Measurements from ENCODE around the gene PAQR9.

DNA sequence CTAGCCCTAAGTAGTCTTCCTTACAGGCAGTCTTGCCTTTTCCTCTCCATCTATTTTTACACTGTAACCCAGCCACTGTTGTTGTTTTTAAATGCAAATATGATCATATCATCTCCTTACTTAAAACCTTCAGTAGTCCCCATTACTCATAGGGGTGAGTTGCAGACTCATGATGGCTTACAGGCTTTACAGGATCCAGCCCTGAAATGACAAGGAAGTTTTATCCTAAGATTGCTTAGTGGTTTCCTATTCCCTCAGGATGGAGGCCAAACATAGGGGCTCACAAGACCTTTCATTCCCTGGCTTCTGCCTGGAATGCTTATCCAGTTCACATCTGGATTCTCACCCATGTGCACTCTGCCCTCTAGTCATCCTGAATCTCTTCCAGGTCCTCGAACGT is 46.9 kb downstream of the PAQR9 start:
- TF ChIP-seq, protein P1, sequence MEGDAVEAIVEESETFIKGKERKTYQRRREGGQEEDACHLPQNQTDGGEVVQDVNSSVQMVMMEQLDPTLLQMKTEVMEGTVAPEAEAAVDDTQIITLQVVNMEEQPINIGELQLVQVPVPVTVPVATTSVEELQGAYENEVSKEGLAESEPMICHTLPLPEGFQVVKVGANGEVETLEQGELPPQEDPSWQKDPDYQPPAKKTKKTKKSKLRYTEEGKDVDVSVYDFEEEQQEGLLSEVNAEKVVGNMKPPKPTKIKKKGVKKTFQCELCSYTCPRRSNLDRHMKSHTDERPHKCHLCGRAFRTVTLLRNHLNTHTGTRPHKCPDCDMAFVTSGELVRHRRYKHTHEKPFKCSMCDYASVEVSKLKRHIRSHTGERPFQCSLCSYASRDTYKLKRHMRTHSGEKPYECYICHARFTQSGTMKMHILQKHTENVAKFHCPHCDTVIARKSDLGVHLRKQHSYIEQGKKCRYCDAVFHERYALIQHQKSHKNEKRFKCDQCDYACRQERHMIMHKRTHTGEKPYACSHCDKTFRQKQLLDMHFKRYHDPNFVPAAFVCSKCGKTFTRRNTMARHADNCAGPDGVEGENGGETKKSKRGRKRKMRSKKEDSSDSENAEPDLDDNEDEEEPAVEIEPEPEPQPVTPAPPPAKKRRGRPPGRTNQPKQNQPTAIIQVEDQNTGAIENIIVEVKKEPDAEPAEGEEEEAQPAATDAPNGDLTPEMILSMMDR (IDR thresholded peaks at IDR 0.05; ENCODE audit: insufficient read depth, low read length, poor library complexity, severe bottlenecking), result no peak
- no peak for TF ChIP-seq EZH2phosphoT487 (conservative IDR thresholded peaks at IDR 0.05; ENCODE audit: low read length)

Data from SU-DHL-6 (cell line).